HFF-Myc (cell line): Measurements from ENCODE around the gene XRCC5.

Source experiments
- DNase-seq: peaks from one replicate; pipeline ENCODE4 v3.0.0-alpha.2; 2011; ENCODE audit warnings: low read depth; ENCODE audit errors: extremely low read depth
- H3K4me3 ChIP-seq: replicated peaks from 2 replicates; pipeline ENCODE4 v1.5.1; 2011; ENCODE audit warnings: low read depth, mild to moderate bottlenecking, control low read depth, low read length
- TF ChIP-seq, protein P1 (sequence below): IDR thresholded peaks from 2 replicates; pipeline ENCODE4 v1.5.1; 2012; ENCODE audit warnings: mild to moderate bottlenecking, low read depth, low read length, control low read depth; ENCODE audit errors: missing control alignments

The XRCC5 gene

DNA sequence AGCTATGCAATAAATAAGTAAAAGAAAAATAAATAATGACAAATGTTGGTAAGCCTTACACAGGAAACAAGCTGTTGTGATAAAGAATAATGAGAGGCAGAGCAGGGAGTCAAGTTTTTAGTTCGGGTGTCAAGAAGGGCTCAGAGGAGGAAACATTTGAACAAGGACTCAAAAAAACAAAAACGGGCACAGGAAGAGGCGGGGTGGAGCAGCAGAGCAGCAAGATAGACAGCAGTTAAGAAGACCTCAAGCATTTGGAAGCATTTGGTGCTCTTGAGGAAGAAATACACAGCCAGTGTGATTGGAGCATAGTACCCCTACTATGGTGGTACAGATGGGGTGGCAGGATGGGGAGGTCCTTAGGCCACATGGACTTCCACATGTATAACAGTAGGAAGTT lies 24.6 kb upstream of the XRCC5 start:
- no peak for DNase-seq
- no peak overlapping the region for H3K4me3 ChIP-seq
- TF ChIP-seq, protein P1, sequence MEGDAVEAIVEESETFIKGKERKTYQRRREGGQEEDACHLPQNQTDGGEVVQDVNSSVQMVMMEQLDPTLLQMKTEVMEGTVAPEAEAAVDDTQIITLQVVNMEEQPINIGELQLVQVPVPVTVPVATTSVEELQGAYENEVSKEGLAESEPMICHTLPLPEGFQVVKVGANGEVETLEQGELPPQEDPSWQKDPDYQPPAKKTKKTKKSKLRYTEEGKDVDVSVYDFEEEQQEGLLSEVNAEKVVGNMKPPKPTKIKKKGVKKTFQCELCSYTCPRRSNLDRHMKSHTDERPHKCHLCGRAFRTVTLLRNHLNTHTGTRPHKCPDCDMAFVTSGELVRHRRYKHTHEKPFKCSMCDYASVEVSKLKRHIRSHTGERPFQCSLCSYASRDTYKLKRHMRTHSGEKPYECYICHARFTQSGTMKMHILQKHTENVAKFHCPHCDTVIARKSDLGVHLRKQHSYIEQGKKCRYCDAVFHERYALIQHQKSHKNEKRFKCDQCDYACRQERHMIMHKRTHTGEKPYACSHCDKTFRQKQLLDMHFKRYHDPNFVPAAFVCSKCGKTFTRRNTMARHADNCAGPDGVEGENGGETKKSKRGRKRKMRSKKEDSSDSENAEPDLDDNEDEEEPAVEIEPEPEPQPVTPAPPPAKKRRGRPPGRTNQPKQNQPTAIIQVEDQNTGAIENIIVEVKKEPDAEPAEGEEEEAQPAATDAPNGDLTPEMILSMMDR = no peak

DNA sequence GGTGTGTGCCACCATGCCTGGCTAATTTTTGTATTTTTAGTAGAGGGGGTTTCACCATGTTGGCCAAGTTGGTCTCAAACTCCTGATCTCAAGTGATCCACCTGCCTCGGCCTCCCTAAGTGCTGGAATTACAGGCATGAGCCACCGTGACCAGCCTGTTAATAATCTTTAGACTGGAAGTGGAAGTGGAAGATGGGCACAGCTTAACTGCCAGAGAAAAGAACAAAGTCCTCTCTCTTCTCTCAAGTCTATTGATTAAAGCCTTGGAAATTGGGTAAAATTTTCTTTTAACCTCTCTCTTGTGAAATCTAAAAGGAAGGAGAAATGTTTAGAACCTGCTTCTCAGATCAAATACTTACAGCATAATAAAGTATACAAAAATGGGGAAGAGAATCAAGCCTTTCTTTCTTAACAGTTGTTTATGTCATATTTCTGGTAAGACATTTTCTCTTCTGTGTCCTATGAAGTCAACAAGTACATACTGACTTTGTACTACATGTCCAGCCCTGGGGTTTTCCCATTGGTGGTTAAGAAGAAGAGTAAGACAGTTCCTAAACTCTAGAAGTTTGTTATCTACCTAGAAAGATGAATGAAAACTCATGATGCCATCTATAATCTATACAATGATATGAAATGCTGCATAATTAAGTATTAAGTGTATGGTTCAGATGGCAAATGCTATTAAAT lies 22.8 kb upstream of the XRCC5 start:
- DNase-seq = no peak
- TF ChIP-seq, protein P1 = no peak
- no peak overlapping the region for H3K4me3 ChIP-seq

DNA sequence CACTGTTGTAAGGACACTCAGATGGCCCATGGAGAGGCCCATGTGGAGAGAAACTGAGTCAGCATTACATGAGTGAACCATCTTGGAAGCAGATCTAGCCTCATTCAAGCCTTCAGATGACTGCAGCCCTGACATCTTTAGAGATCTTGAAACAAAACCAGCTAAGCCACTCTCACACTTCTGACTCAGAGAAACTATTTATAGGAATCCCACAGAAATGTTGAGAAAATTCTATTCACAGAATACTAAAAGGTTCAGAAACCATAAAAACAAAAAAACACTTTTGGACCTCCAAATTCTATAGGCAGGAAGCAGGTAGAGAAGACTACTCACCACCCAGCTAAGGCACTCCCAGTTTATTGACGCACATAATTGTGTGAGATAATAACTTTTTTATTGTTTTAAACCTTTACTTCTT lies 18.8 kb upstream of the XRCC5 start:
- no peak for DNase-seq
- H3K4me3 ChIP-seq = no peak overlapping the region
- TF ChIP-seq, protein P1 = no peak

DNA sequence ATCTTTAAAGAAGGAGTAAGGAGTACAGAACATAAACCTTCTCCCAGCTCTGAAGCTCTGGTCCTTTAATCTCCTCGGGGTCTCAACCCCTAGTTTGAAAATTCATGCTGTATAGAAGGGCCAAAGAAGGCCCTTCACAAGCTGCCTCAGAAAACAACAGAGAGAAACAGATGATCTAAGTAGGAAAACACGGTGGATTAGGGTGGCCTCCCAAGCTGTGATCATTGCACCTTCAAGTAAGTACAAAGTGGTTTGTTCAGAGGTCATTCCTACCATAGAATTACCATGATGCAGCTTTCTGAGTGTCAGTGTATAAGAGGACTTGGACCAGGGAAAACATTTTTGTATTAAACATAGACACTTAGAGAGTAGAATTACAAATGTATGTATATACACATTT lies 16.5 kb upstream of the XRCC5 start:
- DNase-seq = no peak
- TF ChIP-seq, protein P1 = no peak
- no peak overlapping the region for H3K4me3 ChIP-seq

DNA sequence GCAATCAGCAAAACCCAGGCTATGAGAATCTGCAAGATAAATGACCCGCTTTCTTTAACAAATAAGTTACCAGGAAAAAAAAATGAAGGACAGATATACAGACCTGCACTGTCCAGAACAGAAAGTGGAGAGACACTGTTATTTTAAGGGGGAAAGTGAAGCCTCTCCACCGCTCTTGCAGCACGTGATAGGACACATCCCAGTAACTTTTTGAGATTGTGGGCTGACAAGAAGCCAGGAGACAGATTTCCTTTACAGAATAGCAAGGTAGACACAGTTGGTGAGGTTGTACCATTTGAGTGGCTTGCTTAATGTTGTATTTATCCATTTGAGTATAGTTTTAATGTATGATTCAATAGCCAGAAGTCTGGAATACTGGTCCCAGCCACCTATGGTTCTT lies 14.4 kb upstream of the XRCC5 start:
- TF ChIP-seq, protein P1 = no peak
- H3K4me3 ChIP-seq = no peak overlapping the region
- DNase-seq = no peak

DNA sequence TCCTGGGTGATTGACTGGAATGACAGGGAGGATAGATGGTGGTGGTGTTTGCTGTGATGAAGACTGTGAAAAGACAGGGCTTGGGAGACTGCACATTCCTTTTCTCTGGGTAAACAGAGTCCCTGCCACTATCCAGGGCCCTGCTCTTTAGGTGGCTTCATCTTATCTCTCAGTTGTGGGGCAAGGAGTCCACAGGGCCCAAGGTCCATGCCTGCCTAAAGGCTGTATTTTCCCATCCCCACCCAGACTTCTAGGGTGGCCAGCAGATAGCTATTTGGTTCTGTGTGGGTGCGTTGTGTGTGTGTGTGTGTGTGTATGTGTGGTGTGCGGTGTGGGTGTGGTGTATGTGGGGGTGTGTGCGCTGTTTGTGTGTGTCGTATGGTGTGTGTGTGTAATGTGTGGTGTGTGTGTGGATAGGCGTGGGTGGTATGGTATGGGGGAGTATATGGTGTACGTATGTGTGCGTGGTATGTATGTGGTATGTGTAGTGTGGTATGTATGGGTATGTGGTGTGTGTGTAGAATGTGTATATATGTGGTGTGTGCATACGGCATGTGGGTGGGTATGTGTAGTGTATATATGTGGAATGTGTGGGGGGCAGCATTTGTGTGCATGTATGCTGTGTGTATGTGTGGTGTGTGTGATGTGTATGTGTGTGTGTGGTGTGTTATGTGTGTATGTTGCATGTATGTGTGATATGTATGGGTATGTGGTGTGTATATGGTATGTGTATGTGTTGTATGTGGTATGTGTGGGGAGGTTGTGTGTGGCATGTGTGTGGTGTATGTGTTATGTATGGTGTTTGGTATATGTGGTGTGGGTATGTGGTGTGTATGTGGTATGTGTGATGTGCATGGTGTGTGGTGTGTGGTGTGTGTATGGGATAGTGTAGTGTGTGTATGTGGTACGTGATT lies 10.5 kb upstream of the XRCC5 start:
- no peak overlapping the region for H3K4me3 ChIP-seq
- no peak for DNase-seq
- TF ChIP-seq, protein P1 = no peak
